Activated CD8-positive, alpha-beta memory T cell treated with anti-CD3 and anti-CD28 coated beads, Interleukin-2, amount 50 U/mL, for 24 hours (primary cell): ENCODE data around the gene IL21R.
"Not testable (repeated sequence)": the region's sequence is repeated elsewhere in the genome, so short reads cannot be mapped to it uniquely, and the experiment has no call there.

Experiments
- DNase-seq: peaks from one replicate; pipeline ENCODE4 v3.0.0-alpha.2; 2020; ENCODE audit errors: extremely low read depth

Gene IL21R

GRCh38 chr16:27426423-27427408 is 24.7 kb downstream of the IL21R start:
- DNase-seq: no peak

GRCh38 chr16:27427538-27427937 is 25.6 kb downstream of the IL21R start:
- DNase-seq: no peak

GRCh38 chr16:27428026-27428785 is 26.2 kb downstream of the IL21R start:
- DNase-seq: no peak

- DNase-seq: no peak
Measured at GRCh38 chr16:27429330-27429871, 27.4 kb downstream of the IL21R start.

- DNase-seq: no peak
Measured at GRCh38 chr16:27429981-27430441, 28.0 kb downstream of the IL21R start.

GRCh38 chr16:27430512-27430911 is 28.5 kb downstream of the IL21R start:
- DNase-seq: no peak

- no peak for DNase-seq
Measured at GRCh38 chr16:27430923-27431484, 29.0 kb downstream of the IL21R start.

- no peak for DNase-seq
Measured at GRCh38 chr16:27431773-27432532, 30.0 kb downstream of the IL21R start.

- no peak for DNase-seq
Measured at GRCh38 chr16:27432558-27432957, 30.6 kb downstream of the IL21R start.

- DNase-seq: not testable (repeated sequence)
Measured at GRCh38 chr16:27433191-27433590, 31.2 kb downstream of the IL21R start.

GRCh38 chr16:27433636-27434035 is 31.7 kb downstream of the IL21R start:
- no peak for DNase-seq

- no peak for DNase-seq
Measured at GRCh38 chr16:27434141-27435051, 32.4 kb downstream of the IL21R start.

- DNase-seq: not testable (repeated sequence)
Measured at GRCh38 chr16:27435146-27435545, 33.2 kb downstream of the IL21R start.

GRCh38 chr16:27436065-27436464 is 34.1 kb downstream of the IL21R start:
- no peak for DNase-seq

- DNase-seq: no peak
Measured at GRCh38 chr16:27436921-27437650, 35.1 kb downstream of the IL21R start.

GRCh38 chr16:27437946-27438345 is 36.0 kb downstream of the IL21R start:
- DNase-seq: no peak

GRCh38 chr16:27439271-27440018 is 37.5 kb downstream of the IL21R start:
- no peak for DNase-seq

GRCh38 chr16:27441276-27441675 is 39.3 kb downstream of the IL21R start:
- no peak for DNase-seq

GRCh38 chr16:27441998-27442397 is 40.0 kb downstream of the IL21R start:
- DNase-seq: no peak
